NCI-H748 treated with DMSO at 0.1 percent for 48 hours (cell line): ENCODE data around the gene MAPKAPK5.
"Not testable (repeated sequence)": the region's sequence is repeated elsewhere in the genome, so short reads cannot be mapped to it uniquely, and the experiment has no call there.

Source experiments
- DNase-seq: peaks from one replicate; lab custom pipeline; 2025; lab: John Stamatoyannopoulos, UW

The MAPKAPK5 gene

DNA sequence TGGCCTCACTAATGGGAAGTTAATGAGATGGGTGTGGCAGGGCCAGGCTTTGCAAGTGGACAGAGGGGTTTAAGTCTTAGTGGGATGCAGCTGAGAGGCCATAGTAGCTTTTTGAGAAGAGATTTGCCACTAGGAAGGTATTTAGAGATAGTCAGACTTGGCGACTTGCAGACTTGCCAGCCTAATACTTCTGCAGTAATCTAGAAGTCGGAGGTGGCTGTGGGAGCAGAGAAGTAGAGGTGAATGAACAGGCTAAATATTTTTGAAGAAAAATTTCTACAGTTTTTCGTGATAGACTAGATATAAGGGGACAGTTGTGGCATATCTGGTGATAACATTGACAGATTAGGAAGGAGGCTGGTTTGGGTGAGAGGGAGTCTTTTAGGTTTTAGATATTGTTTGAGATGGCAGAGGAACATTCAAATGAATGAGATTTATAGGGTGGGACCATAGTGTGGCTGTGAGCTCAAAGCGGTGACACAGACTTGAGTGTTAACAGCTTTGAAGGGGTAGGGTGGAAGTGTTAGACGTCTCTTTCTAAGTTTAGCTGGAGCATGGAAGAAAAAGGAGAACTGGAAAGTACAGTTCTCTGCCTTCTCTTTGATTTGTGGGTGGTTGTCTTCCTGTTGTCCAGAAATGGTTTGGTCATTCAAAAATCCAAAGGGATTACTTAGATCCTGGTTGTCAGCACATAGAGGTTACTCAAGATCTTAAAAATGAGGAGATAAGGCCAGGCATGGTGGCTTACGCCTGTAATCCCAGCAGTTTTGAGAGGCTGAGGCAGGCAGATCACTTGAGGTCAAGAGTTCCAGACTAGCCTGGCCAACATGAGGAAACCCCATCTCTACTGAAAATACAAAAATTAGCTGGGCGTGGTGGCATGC is 44.9 kb downstream of the MAPKAPK5 start:
- no peak for DNase-seq

- DNase-seq = no peak
These were observed 46.1 kb downstream of the MAPKAPK5 start for GRCh38 chr12:111887926-111888745.

GRCh38 chr12:111893287-111893686 is 51.3 kb downstream of the MAPKAPK5 start:
- DNase-seq = no peak

DNA sequence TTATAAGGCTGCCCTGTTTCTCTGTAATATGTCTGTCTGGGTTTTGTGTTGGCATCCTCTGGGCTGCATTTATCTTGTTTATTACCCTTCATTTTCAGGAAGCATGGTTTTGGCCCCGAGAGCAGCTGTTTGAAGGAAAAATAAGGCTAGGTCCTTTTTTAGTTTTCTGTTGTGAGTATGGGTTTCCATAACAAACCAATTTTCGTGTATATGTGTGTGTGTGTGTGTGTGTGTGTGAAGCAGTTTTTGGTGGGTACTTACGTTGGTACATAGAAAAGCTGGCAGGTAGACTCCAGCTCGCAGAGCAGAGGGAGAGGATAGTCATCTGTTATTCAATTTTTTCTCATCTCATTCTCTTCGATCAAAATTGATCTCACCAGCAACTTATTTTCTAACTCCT is 52.5 kb downstream of the MAPKAPK5 start:
- no peak for DNase-seq

- no peak for DNase-seq
These were observed 59.2 kb downstream of the MAPKAPK5 start for GRCh38 chr12:111901182-111901581.

DNA sequence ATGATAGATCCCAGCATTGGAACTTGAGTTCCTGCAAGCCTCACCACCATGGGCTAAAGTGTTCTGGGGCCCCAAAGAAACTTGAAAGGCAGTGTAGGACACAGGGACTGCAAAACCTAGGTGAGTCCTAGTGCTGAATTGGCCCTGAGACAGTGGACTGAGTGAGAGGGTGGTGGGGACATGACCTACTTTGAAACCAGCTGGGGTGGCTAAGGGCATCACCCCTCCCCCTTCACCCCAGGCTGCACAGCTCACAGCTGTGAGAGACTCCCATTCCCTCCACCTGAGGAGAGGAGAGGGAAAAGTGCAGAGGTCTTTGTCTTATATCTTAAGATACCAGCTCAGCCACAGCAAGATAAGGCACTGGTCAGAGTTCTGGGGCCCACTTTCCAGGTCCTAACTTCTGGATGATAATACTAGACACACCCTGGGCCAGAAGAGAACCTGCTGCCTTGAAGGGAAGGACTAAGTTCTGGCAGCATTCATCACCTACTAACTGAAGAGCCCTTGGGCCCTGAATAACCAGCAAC is 62.5 kb downstream of the MAPKAPK5 start:
- no peak for DNase-seq

- no peak for DNase-seq
These were observed 63.5 kb downstream of the MAPKAPK5 start for GRCh38 chr12:111905502-111905901.

GRCh38 chr12:111907740-111908139 is 65.7 kb downstream of the MAPKAPK5 start:
- DNase-seq = no peak

- no peak for DNase-seq
These were observed 83.1 kb downstream of the MAPKAPK5 start for GRCh38 chr12:111925171-111925570.

DNA sequence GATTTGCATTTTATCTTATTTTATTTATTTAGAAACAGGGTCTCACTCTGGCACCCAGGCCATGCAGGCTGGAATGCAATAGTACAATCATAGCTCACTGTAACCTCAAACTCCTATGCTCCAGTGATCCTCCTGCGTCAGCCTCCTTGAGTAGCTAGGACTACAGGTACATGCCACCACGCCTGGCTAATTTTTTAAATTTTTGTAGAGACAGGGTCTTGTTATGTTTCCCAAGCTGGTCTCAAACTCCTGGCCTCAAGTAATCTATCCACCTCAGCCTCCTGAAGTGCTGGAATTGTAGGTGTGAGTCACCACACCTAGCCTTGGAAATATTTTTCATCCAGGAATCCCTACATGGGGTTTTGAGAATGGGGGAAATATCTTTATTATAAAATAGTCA is 84.6 kb downstream of the MAPKAPK5 start:
- no peak for DNase-seq

- DNase-seq = no peak
These were observed 85.3 kb downstream of the MAPKAPK5 start for GRCh38 chr12:111927346-111927745.

GRCh38 chr12:111932241-111932640 is 90.2 kb downstream of the MAPKAPK5 start:
- no peak for DNase-seq

DNA sequence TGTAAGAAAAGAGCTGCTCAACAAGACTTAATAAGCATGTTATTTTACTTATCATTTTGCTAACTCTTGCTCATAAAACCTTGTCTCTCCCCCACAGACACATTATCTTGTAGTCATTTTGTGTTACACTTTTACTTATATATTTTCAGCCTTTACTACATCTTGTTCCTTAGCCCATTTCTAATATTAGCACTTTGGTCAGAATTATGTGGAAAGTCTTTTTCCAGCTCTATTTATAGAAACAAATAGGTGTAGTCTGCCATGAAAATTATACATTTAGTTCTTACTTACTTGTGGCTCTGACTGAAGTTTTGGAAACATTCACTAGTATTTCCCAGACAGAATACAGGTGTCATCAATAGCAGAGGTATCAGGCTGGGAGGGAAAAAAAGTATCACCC is 94.8 kb downstream of the MAPKAPK5 start:
- no peak for DNase-seq

GRCh38 chr12:111937429-111937828 is 95.4 kb downstream of the MAPKAPK5 start:
- no peak for DNase-seq

- DNase-seq = no peak
These were observed 100.5 kb downstream of the MAPKAPK5 start for GRCh38 chr12:111942557-111942956.

GRCh38 chr12:111943929-111944328 is 101.9 kb downstream of the MAPKAPK5 start:
- DNase-seq = no peak

DNA sequence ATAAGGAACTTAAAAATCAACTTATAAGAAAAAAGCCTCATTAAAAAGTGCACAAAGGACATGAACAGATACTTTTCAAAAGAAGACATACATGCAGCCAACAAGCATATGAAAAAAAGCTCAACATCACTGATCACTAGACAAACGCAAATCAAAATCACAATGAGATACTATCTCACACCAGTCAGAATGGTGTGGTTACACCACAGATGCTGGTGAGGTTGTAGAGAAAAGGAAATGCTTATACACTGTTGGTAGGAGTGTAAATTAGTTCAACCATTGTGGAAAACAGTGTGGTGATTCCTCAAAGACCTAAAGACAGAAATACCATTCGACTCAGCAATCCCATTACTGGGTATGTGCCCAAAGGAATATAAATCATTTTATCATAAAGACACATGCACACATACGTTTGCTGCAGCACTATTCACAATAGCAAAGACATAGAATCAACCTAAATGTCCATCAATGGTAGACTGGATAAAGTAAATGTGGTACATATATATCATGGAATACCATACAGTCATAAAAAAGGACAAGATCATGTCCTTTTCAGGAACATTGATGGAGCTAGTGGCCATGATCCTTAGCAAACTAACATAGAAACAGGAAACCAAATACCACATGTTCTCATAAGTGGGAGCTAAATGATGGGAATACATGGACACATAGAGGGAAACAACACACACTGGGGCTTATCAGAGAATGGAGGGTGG is 109.1 kb downstream of the MAPKAPK5 start:
- not testable (repeated sequence) for DNase-seq
